ENCODE results near the gene FBLN2. TPM values are rescaled to one million over a fixed set of nuclear protein-coding genes. Genes with fewer than 3 reads are reported as not detected.
"Not testable (repeated sequence)": the region's sequence is repeated elsewhere in the genome, so short reads cannot be mapped to it uniquely, and the experiment has no call there.

FBLN2 gene
- not detected for total RNA-seq

DNA sequence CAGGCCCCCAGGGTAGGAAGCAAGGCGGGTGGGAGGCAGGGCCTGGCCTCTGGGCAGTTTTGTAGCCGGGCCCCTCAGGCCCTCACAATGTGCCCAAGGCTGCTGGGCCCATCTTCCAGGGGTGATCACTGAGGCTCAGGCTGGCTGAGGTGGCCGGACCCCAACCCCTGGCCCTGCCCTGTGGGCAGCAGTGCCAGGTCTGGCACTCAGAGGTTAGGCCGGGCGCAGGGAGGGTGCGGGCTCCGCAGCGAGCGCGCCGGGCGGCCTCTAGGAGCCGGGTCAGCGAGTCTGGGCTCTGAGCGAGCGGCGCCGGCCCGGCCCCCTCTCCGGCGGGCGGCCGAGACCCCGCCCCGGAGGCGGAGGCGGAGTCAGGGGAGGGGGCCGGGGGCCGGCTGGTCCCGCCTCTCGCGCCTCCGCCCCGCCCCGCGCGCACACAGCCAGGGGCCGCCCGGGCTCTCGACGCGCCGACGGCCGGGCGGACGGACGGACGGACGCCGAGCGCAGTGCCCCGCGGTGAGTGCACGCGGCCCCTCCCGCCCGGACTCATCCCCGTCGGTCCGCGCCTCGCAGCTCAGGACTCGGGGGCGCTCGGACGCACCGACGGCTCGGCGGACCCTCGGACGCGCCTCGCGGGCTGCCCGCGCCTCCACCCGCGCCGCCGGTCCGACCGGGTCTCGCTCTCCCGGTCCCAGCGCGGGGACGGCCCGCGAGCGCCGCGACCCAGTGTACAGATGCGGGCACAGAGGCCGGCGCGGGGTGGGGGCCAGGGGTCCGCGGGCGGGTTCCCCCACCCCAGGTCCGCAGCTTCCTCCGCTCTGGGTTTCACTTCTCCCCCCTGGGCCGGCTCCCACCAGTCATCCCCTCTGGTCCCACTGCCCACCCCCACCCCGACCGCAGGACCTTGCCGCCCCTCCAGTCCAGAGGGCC lies at the start of gene FBLN2:
Gene FBLN2, plus strand, starts transcription at position 430 of the 927 bp plus-strand sequence. CDS start 21,231 bp downstream, outside the sequence.
- peaks cover 0 to 5% of the 10 kb centered on the region in 2 donors for H3K36me3 Mint-ChIP-seq
- no peak within 1 kb of the TSS for H3K27ac Mint-ChIP-seq
- ATAC-seq (peak in 1 of 2 donors; percentile 39), DNase-seq (ENCODE audit: low spot score in 2 of 2) (peak in 1 of 2 donors; percentile 23)
- H3K9me3 Mint-ChIP-seq: no peaks in the 10 kb centered on the region

DNA sequence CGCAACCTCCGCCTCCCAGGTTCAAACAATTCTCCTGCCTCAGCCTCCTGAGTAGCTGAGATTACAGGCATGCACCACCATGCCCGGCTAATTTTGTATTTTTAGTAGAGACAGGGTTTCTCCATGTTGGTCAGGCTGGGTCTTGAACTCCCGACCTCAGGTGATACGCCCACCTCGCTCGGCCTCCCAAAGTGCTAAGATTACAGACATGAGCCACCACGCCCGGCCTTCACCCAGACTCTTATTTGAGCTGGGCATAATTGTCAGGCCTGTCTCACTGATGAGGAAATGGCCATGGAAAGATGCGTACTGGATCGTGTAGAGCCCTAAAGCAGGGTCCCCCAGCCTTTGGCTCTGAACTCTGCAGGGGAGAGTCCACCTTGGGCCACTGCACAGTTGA lies 49.7 kb upstream of the FBLN2 start:
- not testable (repeated sequence) for H3K9me3 Mint-ChIP-seq; ATAC-seq; H3K36me3 Mint-ChIP-seq; DNase-seq (ENCODE audit: low spot score in 2 of 2)
- peak overlapping the region in 1 of 2 donors; percentile 42 for H3K27ac Mint-ChIP-seq

DNA sequence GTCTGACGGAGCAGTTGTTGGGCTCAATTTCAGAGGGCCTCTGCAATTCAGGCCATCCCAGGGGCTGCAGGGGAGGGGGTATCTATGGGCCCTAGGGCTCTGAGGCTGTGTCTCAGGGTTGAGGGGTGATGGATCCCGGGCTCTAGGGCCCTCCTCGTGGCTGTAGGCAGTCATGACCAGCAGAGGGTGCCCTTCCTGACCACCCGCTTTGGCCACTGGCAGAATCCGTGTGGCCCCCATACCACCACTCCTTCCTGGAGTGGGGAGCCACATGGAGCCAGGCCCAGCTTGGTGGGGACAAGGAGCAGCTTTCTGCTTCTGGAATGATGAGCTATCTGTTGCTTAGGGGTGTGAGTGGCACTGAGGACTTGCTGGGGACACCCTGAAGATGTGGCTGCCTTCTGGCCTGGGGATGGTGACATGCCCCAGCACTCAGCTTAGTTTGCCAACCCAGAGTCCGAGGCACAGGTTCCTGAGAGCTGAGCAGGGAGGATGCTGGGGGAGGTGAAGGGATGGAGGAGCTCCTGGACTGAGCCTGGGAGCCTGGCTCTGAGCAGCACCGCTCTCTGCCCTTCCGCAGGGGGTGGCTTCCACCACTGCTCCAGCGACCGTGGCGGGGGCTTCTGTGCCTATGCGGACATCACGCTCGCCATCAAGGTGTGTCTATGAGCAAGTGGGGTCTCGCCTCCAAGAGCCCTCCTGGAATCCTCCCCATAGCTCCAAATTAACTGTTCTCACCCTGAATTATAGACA lies 48.6 kb upstream of the FBLN2 start:
- Mint-ChIP-seq H3K27ac (peak overlapping the region in 1 of 2 donors; percentile 48), H3K9me3 (no peaks in the 10 kb centered on the region), H3K36me3 (no peaks in the 10 kb centered on the region)
- ATAC-seq (peak in 1 of 2 donors; percentile 19), DNase-seq (ENCODE audit: low spot score in 2 of 2) (no peak)

DNA sequence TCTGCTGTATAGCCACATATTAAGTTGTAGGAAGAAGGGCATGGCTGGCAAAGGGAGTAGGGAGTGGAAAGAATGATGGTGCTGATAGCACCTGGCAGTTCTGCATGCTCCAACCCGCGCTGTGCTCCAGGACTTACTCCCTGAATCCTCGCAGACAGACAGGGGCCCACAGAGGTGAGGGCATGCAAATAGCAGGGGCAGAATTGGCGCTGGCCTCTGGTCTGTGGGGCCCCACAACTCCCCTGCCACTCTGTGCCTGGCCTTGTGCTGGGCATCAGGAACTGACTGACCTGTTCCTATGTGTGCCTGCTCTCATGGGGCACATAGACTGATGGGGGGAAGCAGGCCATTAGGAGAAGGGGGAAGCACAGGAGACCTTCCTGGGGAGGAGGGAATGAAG lies 47.9 kb upstream of the FBLN2 start:
- Mint-ChIP-seq H3K27ac (no peak overlapping the region), H3K36me3 (no peaks in the 10 kb centered on the region), H3K9me3 (no peaks in the 10 kb centered on the region)
- ATAC-seq (no peak), DNase-seq (ENCODE audit: low spot score in 2 of 2) (no peak)

DNA sequence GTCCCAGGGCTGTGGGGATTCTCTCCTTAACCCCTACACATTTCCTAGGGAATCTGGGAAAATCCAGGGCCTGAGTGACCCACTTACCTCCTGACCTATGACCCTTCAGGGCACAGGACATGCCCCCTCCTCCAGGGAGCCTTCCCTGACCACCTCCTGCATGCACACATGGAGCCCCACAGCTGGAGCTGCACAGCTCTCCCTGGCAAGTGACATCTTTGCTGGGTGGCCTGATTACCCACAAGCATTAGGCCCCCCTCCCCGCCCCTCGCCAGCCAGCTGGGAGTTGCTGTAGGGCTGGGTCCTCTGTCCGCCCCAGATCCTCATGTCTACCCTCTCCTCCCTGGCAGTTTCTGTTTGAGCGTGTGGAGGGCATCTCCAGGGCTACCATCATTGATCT lies 47.4 kb upstream of the FBLN2 start:
- ATAC-seq (no peak), DNase-seq (ENCODE audit: low spot score in 2 of 2) (no peak)
- no peaks in the 10 kb centered on the region for H3K36me3 Mint-ChIP-seq
- H3K27ac Mint-ChIP-seq: peak overlapping the region in 1 of 2 donors; percentile 74
- no peaks in the 10 kb centered on the region for H3K9me3 Mint-ChIP-seq

DNA sequence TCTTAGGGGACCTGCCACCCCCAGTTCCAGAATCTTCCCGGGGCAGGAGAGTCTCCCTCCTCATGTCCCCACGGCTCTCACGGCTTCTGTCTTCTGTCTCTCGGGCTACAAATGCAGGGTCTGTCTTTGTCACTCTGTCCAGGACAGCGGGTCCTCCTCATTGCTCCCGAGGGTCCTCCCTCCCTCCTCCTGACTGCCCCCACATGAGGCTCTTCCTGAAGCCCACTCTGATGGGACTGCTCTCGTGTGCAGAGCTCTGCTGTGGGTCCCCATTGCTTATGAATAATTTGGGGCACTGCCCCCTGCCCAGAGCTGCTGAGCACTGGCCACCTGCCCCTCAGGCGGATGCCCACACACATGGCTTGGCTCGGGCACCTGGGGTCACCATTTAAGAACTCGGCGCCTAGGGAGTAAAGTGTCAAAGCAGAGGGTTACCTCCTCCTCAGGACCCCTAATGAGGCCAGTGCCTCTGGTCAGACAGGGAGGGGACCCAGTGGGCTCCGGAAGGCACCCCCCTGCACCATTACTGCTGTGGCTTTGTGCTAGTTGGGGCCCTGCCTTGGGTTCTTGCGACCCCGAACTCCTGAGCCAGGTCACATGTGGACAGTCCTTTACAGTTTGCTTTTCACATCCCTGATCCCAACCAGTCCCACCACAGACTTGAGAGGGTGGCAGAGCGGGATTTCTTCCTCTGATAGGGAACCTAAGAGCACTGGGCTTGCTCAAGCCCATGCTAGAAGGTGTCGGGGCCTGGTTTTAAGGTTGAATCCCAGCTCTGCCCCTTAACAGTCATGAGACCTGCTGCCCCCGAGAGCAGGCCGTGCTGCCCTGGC lies 46.8 kb upstream of the FBLN2 start:
- no peaks in the 10 kb centered on the region for H3K36me3 Mint-ChIP-seq
- DNase-seq (ENCODE audit: low spot score in 2 of 2) (no peak), ATAC-seq (no peak)
- H3K27ac Mint-ChIP-seq: peak overlapping the region in 1 of 2 donors; percentile 74
- H3K9me3 Mint-ChIP-seq: no peaks in the 10 kb centered on the region

DNA sequence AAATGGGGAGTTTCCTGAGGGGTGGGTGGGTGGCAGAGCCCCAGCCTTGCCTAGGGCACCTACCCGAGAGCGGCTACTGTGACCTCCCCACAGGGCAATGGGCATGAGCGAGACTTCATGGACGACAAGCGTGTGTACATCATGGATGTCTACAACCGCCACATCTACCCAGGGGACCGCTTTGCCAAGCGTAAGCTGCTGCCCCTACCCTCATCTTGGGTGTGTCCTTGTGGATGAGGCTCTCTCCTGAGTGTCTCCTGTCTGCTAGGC lies 46.2 kb upstream of the FBLN2 start:
- no peak overlapping the region for H3K27ac Mint-ChIP-seq

DNA sequence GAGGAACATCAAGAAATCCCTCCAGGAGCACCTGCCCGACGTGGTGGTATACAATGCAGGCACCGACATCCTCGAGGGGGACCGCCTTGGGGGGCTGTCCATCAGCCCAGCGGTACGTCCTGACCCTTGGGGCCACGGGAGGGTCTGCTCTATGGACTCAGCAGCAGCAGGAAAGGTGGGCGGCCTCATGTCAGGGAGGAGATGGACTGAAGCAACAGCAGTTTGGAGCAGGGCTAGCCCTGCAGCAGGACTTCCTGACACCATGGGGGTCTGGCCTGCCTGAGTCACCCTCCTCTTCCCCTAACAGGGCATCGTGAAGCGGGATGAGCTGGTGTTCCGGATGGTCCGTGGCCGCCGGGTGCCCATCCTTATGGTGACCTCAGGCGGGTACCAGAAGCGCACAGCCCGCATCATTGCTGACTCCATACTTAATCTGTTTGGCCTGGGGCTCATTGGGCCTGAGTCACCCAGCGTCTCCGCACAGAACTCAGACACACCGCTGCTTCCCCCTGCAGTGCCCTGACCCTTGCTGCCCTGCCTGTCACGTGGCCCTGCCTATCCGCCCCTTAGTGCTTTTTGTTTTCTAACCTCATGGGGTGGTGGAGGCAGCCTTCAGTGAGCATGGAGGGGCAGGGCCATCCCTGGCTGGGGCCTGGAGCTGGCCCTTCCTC lies 44.6 kb upstream of the FBLN2 start:
- Mint-ChIP-seq H3K36me3 (no peaks in the 10 kb centered on the region), H3K27ac (no peak overlapping the region), H3K9me3 (no peaks in the 10 kb centered on the region)
- DNase-seq (ENCODE audit: low spot score in 2 of 2): no peak
- no peak for ATAC-seq

More for the DNA sequence above, 46.2 kb upstream of the FBLN2 start:
- Mint-ChIP-seq H3K36me3 (no peaks in the 10 kb centered on the region), H3K9me3 (no peaks in the 10 kb centered on the region)
- no peak for DNase-seq (ENCODE audit: low spot score in 2 of 2)
- no peak for ATAC-seq

DNA sequence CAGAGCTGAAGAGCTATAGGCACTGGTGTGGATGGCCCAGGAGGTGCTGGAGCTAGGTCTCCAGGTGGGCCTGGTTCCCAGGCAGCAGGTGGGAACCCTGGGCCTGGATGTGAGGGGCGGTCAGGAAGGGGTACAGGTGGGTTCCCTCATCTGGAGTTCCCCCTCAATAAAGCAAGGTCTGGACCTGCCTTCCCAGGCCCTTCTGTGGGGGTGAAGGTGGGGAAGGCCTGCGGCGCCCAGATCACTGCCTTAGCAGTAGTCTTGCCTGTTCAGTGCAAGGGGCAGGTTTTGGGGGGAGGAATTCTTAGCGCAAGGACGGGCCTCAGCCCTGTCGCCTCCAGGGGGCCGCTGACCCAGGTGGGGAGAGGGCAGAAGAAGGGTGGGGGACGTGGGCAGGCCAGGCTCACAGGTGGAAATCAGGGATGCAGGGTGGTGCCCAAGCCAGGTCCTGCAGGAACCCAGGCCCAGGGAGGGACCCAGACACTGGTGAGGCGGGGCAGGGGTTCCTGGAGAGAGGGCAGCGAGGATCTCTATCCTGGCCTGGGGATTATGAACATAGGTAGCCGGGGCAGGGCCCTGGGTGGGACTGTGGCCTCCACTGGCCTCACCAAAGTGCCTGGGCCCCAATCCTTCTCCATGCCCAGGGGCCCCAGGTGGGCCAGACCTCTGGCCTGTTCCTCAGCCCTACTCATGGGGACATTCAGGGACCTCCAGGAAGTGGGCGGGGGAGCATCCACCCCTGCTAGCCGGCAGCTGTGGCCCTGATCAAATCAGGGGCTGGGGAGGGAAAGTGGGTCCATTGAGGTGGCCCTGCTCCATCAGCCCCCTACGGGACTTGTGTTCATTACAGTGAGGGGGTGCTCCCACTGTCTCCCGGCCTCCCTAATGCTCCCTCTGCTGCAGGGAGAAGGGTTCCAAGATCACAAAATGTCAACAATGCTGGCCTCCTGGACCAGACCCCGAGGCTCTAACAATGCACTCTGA lies 43.5 kb upstream of the FBLN2 start:
- H3K27ac Mint-ChIP-seq: no peak overlapping the region
- H3K36me3 Mint-ChIP-seq: no peaks in the 10 kb centered on the region
- H3K9me3 Mint-ChIP-seq: no peaks in the 10 kb centered on the region
- DNase-seq (ENCODE audit: low spot score in 2 of 2): no peak
- ATAC-seq: no peak

DNA sequence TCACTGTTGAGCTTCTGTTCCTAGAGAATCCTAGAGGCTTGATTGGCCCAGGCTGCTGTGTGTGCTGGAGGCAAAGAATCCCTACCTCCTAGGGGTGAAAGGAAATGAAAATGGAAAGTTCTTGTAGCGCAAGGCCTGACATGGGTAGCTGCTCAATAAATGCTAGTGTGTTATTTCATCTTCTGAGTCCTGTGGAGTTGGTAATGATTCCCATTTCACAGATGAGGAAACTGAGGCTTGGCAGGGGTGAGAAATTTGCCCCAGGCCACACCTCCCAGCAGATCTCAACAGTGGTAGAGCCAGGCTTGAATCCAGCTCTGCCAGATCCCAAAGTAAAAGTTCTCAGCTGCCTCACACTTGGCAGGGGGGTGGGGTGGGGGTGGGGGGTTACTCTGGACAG lies 42.7 kb upstream of the FBLN2 start:
- Mint-ChIP-seq H3K36me3 (no peaks in the 10 kb centered on the region), H3K27ac (no peak overlapping the region), H3K9me3 (no peaks in the 10 kb centered on the region)
- DNase-seq (ENCODE audit: low spot score in 2 of 2) (no peak), ATAC-seq (no peak)

DNA sequence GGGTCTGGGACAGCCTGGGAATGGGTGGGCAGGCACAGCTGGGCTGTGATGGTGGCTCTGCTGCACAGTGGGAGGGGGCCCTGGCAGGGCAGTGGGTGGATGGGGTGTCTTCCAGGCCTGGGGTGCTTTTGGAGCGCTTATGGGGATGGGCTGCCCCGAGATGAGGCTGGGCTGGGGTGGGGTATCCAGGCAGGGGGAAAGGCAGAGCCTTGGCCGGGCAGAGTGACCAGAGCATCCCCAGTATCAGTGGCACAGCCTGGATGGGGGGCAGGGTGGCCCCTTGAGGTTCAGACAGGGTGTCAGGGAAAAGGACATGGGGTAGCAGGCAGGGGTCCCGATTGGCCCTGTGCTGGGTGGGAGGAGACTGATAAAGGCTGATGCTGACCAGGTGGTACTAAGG lies 42.2 kb upstream of the FBLN2 start:
- Mint-ChIP-seq H3K27ac (peak overlapping the region; percentile 47 to 55), H3K9me3 (no peaks in the 10 kb centered on the region), H3K36me3 (no peaks in the 10 kb centered on the region)
- DNase-seq (ENCODE audit: low spot score in 2 of 2): no peak
- no peak for ATAC-seq

DNA sequence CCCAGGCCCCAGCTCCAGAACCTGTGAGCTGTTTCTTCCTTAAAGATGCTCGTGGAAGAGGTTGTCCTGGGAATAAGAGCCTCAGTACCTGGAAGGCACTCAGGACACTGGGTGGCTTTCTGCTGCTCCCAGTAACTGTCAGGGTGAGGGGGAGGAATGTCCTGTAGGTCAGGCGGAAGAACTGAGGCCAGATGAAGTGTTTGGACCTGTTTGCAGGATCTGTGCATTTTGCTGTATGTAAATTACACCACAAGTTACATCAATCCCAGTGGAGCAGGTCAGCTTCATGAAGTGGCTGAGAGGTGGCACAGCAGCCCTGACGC lies 41.7 kb upstream of the FBLN2 start:
- Mint-ChIP-seq H3K9me3 (no peaks in the 10 kb centered on the region), H3K27ac (peak overlapping the region in 1 of 2 donors; percentile 47), H3K36me3 (no peaks in the 10 kb centered on the region)
- DNase-seq (ENCODE audit: low spot score in 2 of 2) (no peak), ATAC-seq (no peak)

DNA sequence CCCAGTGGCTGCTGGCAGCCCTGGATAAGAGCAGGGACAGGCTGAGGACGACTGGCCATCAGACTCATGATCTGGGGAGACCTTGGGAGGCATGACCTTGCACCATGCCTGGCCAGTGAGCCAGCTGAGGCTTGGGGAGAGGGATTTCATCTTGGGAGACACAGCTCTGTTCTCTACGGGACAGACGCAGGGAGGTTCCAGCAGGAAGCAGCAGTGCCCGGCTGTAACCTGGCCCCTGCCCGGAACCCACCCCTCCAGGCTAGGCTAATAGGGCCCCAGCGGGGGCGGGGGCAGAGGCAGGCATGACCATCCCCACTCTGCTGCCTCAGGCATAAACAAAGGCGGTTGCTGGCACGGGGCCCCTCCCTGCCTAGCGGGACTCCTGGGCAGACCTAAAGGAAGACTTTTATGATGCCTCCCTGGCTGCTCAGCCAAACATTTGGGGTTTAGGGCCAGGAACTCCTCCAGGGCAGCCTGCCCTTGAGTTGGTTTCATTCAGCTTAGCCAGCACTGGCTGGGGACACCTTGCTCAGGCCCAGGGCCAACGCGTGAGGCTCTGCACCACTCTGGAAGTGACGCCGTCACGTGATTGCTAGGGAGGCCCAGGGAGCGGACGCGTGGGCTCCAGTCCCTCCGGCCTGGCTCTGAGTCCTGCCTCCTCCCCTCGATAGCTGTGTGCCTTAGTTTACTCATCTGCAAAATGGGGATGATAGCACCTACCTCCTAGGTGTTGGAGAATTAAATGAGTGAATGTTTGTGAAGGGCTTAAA lies 41.2 kb upstream of the FBLN2 start:
- H3K27ac Mint-ChIP-seq: peak overlapping the region in 1 of 2 donors; percentile 47
- DNase-seq (ENCODE audit: low spot score in 2 of 2) (no peak), ATAC-seq (no peak)
- no peaks in the 10 kb centered on the region for H3K36me3 Mint-ChIP-seq
- no peaks in the 10 kb centered on the region for H3K9me3 Mint-ChIP-seq

DNA sequence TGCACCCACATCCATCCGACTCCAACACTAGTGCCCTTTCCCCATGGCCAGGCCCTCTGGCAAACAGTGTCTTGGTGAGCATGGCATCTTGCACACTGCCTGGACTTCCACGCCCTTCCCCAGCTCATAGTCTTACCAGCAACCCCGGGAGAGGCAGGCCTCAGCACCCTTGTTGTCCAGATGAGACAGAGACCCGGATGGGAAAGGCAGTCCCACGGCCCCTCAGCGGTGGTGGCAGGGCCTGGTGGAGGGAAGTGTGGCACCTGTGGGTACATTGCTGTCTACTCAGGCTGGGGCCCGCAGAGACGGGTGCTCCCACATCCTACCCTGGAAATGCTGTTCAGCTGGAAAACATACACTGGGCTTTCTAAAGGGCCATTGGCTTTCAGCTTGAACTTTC lies 40.4 kb upstream of the FBLN2 start:
- DNase-seq (ENCODE audit: low spot score in 2 of 2) (no peak), ATAC-seq (no peak)
- H3K9me3 Mint-ChIP-seq: no peaks in the 10 kb centered on the region
- H3K36me3 Mint-ChIP-seq: no peaks in the 10 kb centered on the region
- H3K27ac Mint-ChIP-seq: no peak overlapping the region
